HCT116 (cell line): ENCODE results near the gene MYL12B. TPM values are rescaled to one million over a fixed set of nuclear protein-coding genes. Genes with fewer than 3 reads are reported as not detected.

ENCODE experiments used
- ATAC-seq: fragments of 200-7000 bp; cut with Tn5 transposase; 2 replicates; pipeline ENCODE4 v1.9.1; 2020; ENCODE audit warnings: mild to moderate bottlenecking, moderate library complexity
- BruUV-seq: library from RNA; stranded (reverse); fragments of 400-500 nt; replicated peaks from 2 replicates; lab custom pipeline; 2021; lab: Mats Ljungman, UMichigan
- CTCF ChIA-PET: fragments of 300-600 bp; sonication (Branson Sonifier 250); formaldehyde crosslinking; loops from one replicate; lab custom pipeline; 2021; ENCODE audit warnings: antibody characterized with exemption; lab: Charles Lee
- POLR2A ChIA-PET: fragments of 300-600, 350-600 bp; sonication (Branson Sonifier 250); formaldehyde crosslinking; loops from one replicate; lab custom pipeline; 2021; ENCODE audit warnings: antibody characterized with exemption; lab: Charles Lee
- RAD21 ChIA-PET, 2 experiments: fragments of 300-600 bp; sonication (Branson Sonifier 250); formaldehyde crosslinking; loops; one replicate each; lab custom pipeline; 2023; ENCODE audit warnings: low total read pairs in 2 of 2; ENCODE audit not compliant: uncharacterized antibody in 2 of 2, unreplicated experiment in 2 of 2, low non-redundant PET in 1 of 2; lab: Charles Lee
- DNase-seq: peaks from one replicate; pipeline ENCODE4 v3.0.0-alpha.2; 2010; ENCODE audit warnings: low read depth, low spot score
- H2AFZ ChIP-seq: fragments of 200-600 bp; shearing (Covaris generic), sonication (generic); 2 replicates; pipeline ENCODE4 v1.6.1; 2017; ENCODE audit warnings: low read depth, mixed run types, mixed read lengths, antibody characterized with exemption, low read length; ENCODE audit not compliant: poor library complexity, severe bottlenecking
- H3K27ac ChIP-seq: 2 replicates; pipeline ENCODE4 v1.5.1; 2012; ENCODE audit warnings: low read depth, low read length
- H3K27me3 ChIP-seq: fragments of 200-600 bp; sonication (generic); 2 replicates; pipeline ENCODE4 v1.6.1; 2016; ENCODE audit warnings: mixed run types, low read length, mixed read lengths; ENCODE audit not compliant: insufficient read depth
- H3K36me3 ChIP-seq, 2 experiments: fragments of 200-500 bp in 1 of 2; fragments of 200-600 bp in 1 of 2; sonication (Bioruptor generic) in 1 of 2; sonication (generic) in 1 of 2; 2 replicates each; pipeline versions ENCODE4 v1.5.1 to v1.6.1; 2014 to 2016; ENCODE audit warnings: low read length in 2 of 2, inconsistent platforms in 1 of 2, mixed read lengths in 1 of 2, mixed run types in 1 of 2; ENCODE audit not compliant: insufficient read depth in 2 of 2, control insufficient read depth in 1 of 2
- H3K4me1 ChIP-seq, 2 experiments: fragments of 200-600 bp in 1 of 2; sonication (generic) in 1 of 2; 2 replicates each; pipeline versions ENCODE4 v1.5.1 to v1.6.1; 2012 to 2017; ENCODE audit warnings: low read length in 2 of 2, inconsistent platforms in 1 of 2, mild to moderate bottlenecking in 1 of 2, mixed read lengths in 1 of 2, mixed run types in 1 of 2, moderate library complexity in 1 of 2; ENCODE audit not compliant: insufficient read depth in 2 of 2, control insufficient read depth in 1 of 2
- H3K4me2 ChIP-seq: fragments of 200-600 bp; sonication (generic); 2 replicates; pipeline ENCODE4 v1.6.1; 2017; ENCODE audit warnings: mixed run types, low read length, mixed read lengths
- H3K4me3 ChIP-seq, 2 experiments: fragments of 200-600 bp in 1 of 2; sonication (generic) in 1 of 2; replicated peaks in 1 of 2; 2 replicates each; pipeline ENCODE4 v1.5.1; 2011 to 2016; ENCODE audit warnings: low read length in 2 of 2, control low read depth in 1 of 2, low read depth in 1 of 2, mild to moderate bottlenecking in 1 of 2, mixed read lengths in 1 of 2, mixed run types in 1 of 2
- H3K79me2 ChIP-seq: fragments of 200-600 bp; sonication (generic); 2 replicates; pipeline ENCODE4 v1.6.1; 2017; ENCODE audit warnings: mild to moderate bottlenecking, mixed run types, low read length, moderate library complexity, mixed read lengths; ENCODE audit not compliant: insufficient read depth
- H3K9ac ChIP-seq: fragments of 200-600 bp; sonication (generic); 2 replicates; pipeline ENCODE4 v1.6.1; 2016; ENCODE audit warnings: low read length, mixed read lengths
- H3K9me2 ChIP-seq: fragments of 200-600 bp; sonication (generic), shearing (Covaris generic); 2 replicates; pipeline ENCODE4 v1.6.1; 2017; ENCODE audit warnings: mixed run types, mild to moderate bottlenecking, moderate library complexity; ENCODE audit not compliant: insufficient read depth
- H3K9me3 ChIP-seq, 2 experiments: fragments of 200-500 bp in 1 of 2; fragments of 200-600 bp in 1 of 2; sonication (Bioruptor generic) in 1 of 2; sonication (generic) in 1 of 2; 2 replicates each; pipeline ENCODE4 v1.6.1; 2014 to 2017; ENCODE audit warnings: low read length in 2 of 2, mixed read lengths in 2 of 2, inconsistent platforms in 1 of 2, low read depth in 1 of 2, mild to moderate bottlenecking in 1 of 2, mixed run types in 1 of 2, moderate library complexity in 1 of 2; ENCODE audit not compliant: control insufficient read depth in 1 of 2, insufficient read depth in 1 of 2
- H4K20me1 ChIP-seq: fragments of 200-600 bp; sonication (generic), shearing (Covaris generic); 2 replicates; pipeline ENCODE4 v1.6.1; 2017; ENCODE audit warnings: mixed run types, mild to moderate bottlenecking, moderate library complexity; ENCODE audit not compliant: insufficient read depth
- FOSL1 ChIP-seq: IDR thresholded peaks from 2 replicates; pipeline ENCODE4 v1.6.1; 2012; ENCODE audit warnings: low read depth
- SIN3A ChIP-seq: IDR thresholded peaks from 2 replicates; pipeline ENCODE4 v1.6.1; 2012; ENCODE audit warnings: low read depth
- SP1 ChIP-seq: IDR thresholded peaks from 2 replicates; pipeline ENCODE4 v1.6.1; 2012; ENCODE audit warnings: low read depth
- ZFX ChIP-seq: fragments of 450-650 bp; IDR thresholded peaks from 2 replicates; pipeline ENCODE4 v1.6.1; 2017
- intact Hi-C: fragments of 100-400 bp; cut with micrococcal nuclease; formaldehyde crosslinking; loops from 2 replicates; pipeline ENCODE4 v1.10.0; 2022
- total RNA-seq: library from RNA; stranded (reverse); gene quantifications from one replicate; pipeline ENCODE4 v1.2.1, GENCODE V29; 2021; ENCODE audit not compliant: unreplicated experiment
- TF ChIP-seq, protein P1 (sequence below): IDR thresholded peaks from 2 replicates; pipeline ENCODE4 v1.6.1; 2012
- TF ChIP-seq, protein P2 (sequence below): IDR thresholded peaks from 2 replicates; pipeline ENCODE4 v1.6.1; 2011; ENCODE audit warnings: mild to moderate bottlenecking, low read length, moderate library complexity; ENCODE audit not compliant: insufficient replicate concordance; ENCODE audit errors: extremely low read depth

Gene MYL12B
- total RNA-seq, 1 experiment from 2014 or later: 403 TPM

DNA sequence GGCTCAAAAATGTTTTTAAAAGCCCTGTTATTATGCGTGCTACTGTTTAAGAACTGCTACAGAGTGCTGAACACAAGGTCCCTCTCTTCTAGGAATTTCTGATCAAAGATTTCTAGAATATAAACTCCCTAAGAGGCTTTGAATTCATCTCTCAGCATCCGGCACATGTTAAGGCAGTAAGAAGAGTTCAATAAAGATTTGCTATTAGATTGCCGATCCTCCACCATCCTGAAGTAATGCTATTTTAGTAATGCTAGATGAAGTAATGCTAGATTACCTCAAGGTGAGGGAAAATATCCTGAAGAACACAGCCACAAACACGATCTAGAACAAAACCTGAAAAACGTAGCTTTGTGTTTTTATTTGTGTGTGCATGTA lies 949 bp upstream of the MYL12B start:
- no TSS peak for BruUV-seq
- intact Hi-C loops: loop anchor here (5.0 kb wide), 2 partner anchors 186 to 331 kb away; no protein-coding TSS in a partner anchor
- ChIA-PET RAD21 (interaction anchor here in 1 of 2 experiments (0.5 kb wide), 1 partner anchor 338 kb away, joined by 5 read pairs; no protein-coding TSS in a partner anchor), POLR2A (interaction anchor here (1.1 to 3.2 kb wide), 3 partner anchors 10 to 405 kb away, joined by 4 to 20 read pairs (median 4); no protein-coding TSS in a partner anchor)
- Histone ChIP-seq H4K20me1 (peaks cover 30% of the 10 kb centered on the region; the same call in 1 of the 2 replicates), H3K4me2 (peak overlapping the region; percentile 81), H3K79me2 (peaks cover 48% of the 10 kb centered on the region), H2AFZ (no peak overlapping the region), H3K4me1 (peaks cover 32 to 40% of the 10 kb centered on the region in 2 experiments), H3K36me3 (peaks cover 16 to 19% of the 10 kb centered on the region in 2 experiments; a peak in 3 of 4 replicates), H3K9me3 (no peaks in the 10 kb centered on the region), H3K27ac (peak overlapping the region; percentile 89), H3K27me3 (no peaks in the 10 kb centered on the region), H3K4me3 (peak overlapping the region; percentile 79 to 90)
- TF ChIP-seq, protein P1, sequence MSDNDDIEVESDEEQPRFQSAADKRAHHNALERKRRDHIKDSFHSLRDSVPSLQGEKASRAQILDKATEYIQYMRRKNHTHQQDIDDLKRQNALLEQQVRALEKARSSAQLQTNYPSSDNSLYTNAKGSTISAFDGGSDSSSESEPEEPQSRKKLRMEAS: no peak
- TF ChIP-seq FOSL1: 0 out of 2 replicates have a peak, but pooled peaks have one; percentile 15
- TF ChIP-seq, all 23 proteins: peak for 1
- Histone ChIP-seq H3K9ac (peak overlapping the region; percentile 73), H3K9me2 (no peaks in the 10 kb centered on the region)
- CTCF ChIA-PET: no interaction called here
- ATAC-seq (no peak), DNase-seq (no peak)

DNA sequence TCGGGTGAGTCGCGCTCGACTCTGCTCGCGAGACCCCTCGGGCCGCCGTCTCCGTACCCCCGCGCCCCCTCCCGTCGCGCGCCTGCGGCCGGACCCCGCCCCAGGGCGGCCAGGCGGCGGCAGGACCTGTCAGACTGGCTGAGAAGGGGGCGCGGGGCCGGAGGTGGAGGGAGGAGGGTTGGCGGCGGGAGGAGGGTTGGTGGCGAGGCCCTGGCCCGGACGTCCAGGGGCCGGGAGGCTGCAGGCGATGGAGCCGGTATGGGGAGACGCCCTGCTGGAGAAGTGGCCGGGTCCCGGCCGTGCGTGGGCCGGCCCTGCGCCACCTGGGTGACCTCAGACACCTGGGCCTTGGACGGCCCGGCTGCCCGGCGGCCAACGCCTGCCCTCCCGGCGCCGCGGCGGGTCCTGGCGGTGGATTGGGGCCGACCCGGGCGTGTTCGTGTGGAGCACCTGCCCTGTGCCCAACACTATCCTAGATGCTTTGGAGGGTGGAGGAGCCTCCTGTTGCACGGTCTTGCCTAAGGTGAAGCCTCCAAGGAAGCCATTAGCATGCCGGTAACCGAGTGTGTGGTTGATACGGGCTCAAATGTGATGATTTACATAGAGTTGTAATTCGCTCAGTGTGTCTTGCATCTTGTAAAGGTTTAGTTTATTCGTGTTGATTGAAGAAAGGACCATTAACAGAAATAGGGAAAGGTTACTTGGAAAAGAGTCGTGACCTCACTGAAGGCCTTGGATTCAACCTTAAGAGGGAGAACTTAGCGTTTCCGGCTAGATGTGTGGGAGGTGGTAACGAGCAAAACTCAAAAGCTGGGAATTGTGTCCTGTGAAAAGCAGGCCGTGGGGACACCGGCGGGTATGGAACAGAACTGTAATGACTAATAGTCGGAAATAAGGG lies 550 bp downstream of the MYL12B start:
- Histone ChIP-seq H3K4me1 (peaks cover 43 to 52% of the 10 kb centered on the region in 2 experiments), H3K36me3 (peaks cover 5 to 6% of the 10 kb centered on the region in 2 experiments; a peak in 1 of 4 replicates), H4K20me1 (peaks cover 42% of the 10 kb centered on the region; the same call in 1 of the 2 replicates), H3K9me3 (no peaks in the 10 kb centered on the region), H3K9me2 (no peaks in the 10 kb centered on the region), H2AFZ (no peak overlapping the region), H3K27me3 (no peaks in the 10 kb centered on the region), H3K9ac (peak overlapping the region; percentile 73), H3K27ac (peak overlapping the region; percentile 89), H3K4me3 (peak overlapping the region; percentile 79 to 90), H3K79me2 (peaks cover 63% of the 10 kb centered on the region), H3K4me2 (peak overlapping the region; percentile 81)
- TF ChIP-seq, protein P2, sequence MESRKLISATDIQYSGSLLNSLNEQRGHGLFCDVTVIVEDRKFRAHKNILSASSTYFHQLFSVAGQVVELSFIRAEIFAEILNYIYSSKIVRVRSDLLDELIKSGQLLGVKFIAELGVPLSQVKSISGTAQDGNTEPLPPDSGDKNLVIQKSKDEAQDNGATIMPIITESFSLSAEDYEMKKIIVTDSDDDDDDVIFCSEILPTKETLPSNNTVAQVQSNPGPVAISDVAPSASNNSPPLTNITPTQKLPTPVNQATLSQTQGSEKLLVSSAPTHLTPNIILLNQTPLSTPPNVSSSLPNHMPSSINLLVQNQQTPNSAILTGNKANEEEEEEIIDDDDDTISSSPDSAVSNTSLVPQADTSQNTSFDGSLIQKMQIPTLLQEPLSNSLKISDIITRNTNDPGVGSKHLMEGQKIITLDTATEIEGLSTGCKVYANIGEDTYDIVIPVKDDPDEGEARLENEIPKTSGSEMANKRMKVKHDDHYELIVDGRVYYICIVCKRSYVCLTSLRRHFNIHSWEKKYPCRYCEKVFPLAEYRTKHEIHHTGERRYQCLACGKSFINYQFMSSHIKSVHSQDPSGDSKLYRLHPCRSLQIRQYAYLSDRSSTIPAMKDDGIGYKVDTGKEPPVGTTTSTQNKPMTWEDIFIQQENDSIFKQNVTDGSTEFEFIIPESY: no peak
- peak; percentile 74 for TF ChIP-seq SIN3A
- TF ChIP-seq, protein P1: no peak
- peak; percentile 58 for TF ChIP-seq ZFX
- no peak for TF ChIP-seq SP1
- DNase-seq (no peak), ATAC-seq (peak; percentile 56)
- ChIA-PET CTCF (no interaction called here), RAD21 (no interaction called here), POLR2A (interaction anchor here (3.2 kb wide), 1 partner anchor 12 kb away, joined by 20 read pairs; no protein-coding TSS in a partner anchor)
- no TSS peak for BruUV-seq
- intact Hi-C loops: loop anchor here (5.0 kb wide), 2 partner anchors 185 to 330 kb away; no protein-coding TSS in a partner anchor
